ENCODE results near the gene PITPNM3.

The PITPNM3 gene

GRCh38 chr17:6458460-6458950, 97.8 kb downstream of the PITPNM3 start:
- no peak for DNase-seq

- DNase-seq, result no peak
These were observed 98.5 kb downstream of the PITPNM3 start for GRCh38 chr17:6457688-6458459.

- DNase-seq, result peak; percentile 71
These were observed 99.3 kb downstream of the PITPNM3 start for GRCh38 chr17:6456914-6457687.

GRCh38 chr17:6456321-6456720, 100.0 kb downstream of the PITPNM3 start:
- no peak for DNase-seq

GRCh38 chr17:6455321-6455705, 101.0 kb downstream of the PITPNM3 start:
- no peak for DNase-seq

GRCh38 chr17:6454495-6455320, 101.6 kb downstream of the PITPNM3 start:
- DNase-seq, result no peak

- DNase-seq, result no peak
These were observed 102.9 kb downstream of the PITPNM3 start for GRCh38 chr17:6453279-6454024.

GRCh38 chr17:6452471-6453266, 103.7 kb downstream of the PITPNM3 start:
- no peak for DNase-seq

- no peak for DNase-seq
These were observed 105.2 kb downstream of the PITPNM3 start for GRCh38 chr17:6450926-6451832.

GRCh38 chr17:6449307-6449706, 107.0 kb downstream of the PITPNM3 start:
- DNase-seq, result no peak

GRCh38 chr17:6448473-6448872, 107.9 kb downstream of the PITPNM3 start:
- DNase-seq, result no peak

- DNase-seq, result no peak
These were observed 109.7 kb downstream of the PITPNM3 start for GRCh38 chr17:6446516-6447100.

- no peak for DNase-seq
These were observed 111.6 kb downstream of the PITPNM3 start for GRCh38 chr17:6444571-6445335.

GRCh38 chr17:6443692-6444570, 112.4 kb downstream of the PITPNM3 start, which contains the start of gene PIMREG:
Gene PIMREG (plus strand): TSS chr17:6444455. CDS start chr17:6445111, 656 bp downstream.
- DNase-seq, result peak; percentile 91

GRCh38 chr17:6442775-6443174, 113.6 kb downstream of the PITPNM3 start:
- DNase-seq, result no peak

- no peak for DNase-seq
These were observed 116.4 kb downstream of the PITPNM3 start for GRCh38 chr17:6439951-6440350.

GRCh38 chr17:6437956-6438355, 118.4 kb downstream of the PITPNM3 start:
- DNase-seq, result no peak

GRCh38 chr17:6437466-6437865, 118.9 kb downstream of the PITPNM3 start:
- DNase-seq, result no peak
